Duodenal mucosa (tissue), 2 donors: ENCODE data around the gene GALM.
"Not testable (repeated sequence)": the region's sequence is repeated elsewhere in the genome, so short reads cannot be mapped to it uniquely, and the experiment has no call there.

Experiments used
- H3K27ac ChIP-seq: one replicate; pipeline ENCODE4 v1.7.0; 2013; ENCODE audit warnings: low read depth, low read length
- H3K27me3 ChIP-seq, 2 donors: one replicate each; pipeline ENCODE4 v1.7.0; 2013; ENCODE audit warnings: low read length in 2 of 2, control low read depth in 1 of 2; ENCODE audit not compliant: insufficient read depth in 2 of 2, control insufficient read depth in 1 of 2
- H3K36me3 ChIP-seq, 2 donors: one replicate each; pipeline ENCODE4 v1.7.0; 2013; ENCODE audit warnings: low read length in 2 of 2, control low read depth in 1 of 2; ENCODE audit not compliant: insufficient read depth in 2 of 2, control insufficient read depth in 1 of 2
- H3K4me1 ChIP-seq, 2 donors: one replicate each; pipeline ENCODE4 v1.7.0; 2013; ENCODE audit warnings: low read length in 2 of 2, control low read depth in 1 of 2; ENCODE audit not compliant: insufficient read depth in 2 of 2, control insufficient read depth in 1 of 2
- H3K4me3 ChIP-seq, 2 donors: one replicate each; pipeline ENCODE4 v1.7.0; 2013; ENCODE audit warnings: low read length in 2 of 2, low read depth in 1 of 2
- H3K9ac ChIP-seq, 2 donors: one replicate each; pipeline ENCODE4 v1.7.0; 2013; ENCODE audit warnings: low read length in 2 of 2, low read depth in 1 of 2
- H3K9me3 ChIP-seq, 2 donors: one replicate each; pipeline ENCODE4 v1.7.0; 2013; ENCODE audit warnings: low read length in 2 of 2, control low read depth in 1 of 2; ENCODE audit not compliant: control insufficient read depth in 1 of 2

GALM gene

DNA sequence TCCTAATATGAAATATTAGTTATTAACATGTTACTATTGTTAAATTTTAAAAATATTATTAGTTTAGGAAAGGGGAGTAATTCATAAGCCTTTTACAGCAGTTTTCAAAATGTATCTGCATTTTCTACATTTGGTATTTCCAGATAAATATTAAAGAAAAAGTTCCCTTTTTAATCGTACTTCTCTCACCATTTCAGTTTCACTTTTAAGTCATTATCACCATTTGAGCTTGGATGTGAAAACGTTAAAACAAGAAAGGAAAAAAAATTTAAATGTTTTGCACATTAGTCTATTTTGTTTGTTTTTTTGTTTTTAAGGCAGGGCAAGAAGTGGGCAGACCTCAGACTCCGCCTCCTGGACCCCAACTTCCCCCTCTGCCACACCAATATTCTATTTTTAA is 88.6 kb downstream of the GALM start:
- H3K27me3 ChIP-seq, result no peaks in the 10 kb centered on the region
- H3K4me1 ChIP-seq, result peaks cover 9 to 12% of the 10 kb centered on the region in 2 donors
- no peak overlapping the region for H3K27ac ChIP-seq
- H3K9ac ChIP-seq, result peak overlapping the region in 1 of 2 donors; percentile 47
- peak overlapping the region; percentile 40 to 62 for H3K4me3 ChIP-seq
- no peaks in the 10 kb centered on the region for H3K36me3 ChIP-seq
- H3K9me3 ChIP-seq, result peaks cover 0 to 2% of the 10 kb centered on the region in 2 donors

DNA sequence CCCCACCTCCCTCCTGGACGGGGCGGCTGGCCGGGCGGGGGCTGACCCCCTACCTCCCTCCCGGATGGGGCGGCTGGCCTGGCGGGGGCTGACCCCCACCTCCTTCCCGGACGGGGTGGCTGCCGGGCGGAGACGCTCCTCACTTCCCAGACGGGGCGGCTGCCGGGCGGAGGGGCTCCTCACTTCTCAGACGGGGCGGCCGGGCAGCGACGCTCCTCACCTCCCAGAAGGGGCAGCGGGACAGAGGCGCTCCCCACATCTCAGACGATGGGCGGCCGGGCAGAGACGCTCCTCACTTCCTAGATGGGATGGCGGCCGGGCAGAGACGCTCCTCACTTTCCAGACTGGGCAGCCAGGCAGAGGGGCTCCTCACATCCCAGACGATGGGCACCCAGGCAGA is 90.0 kb downstream of the GALM start:
- H3K4me1 ChIP-seq, result peaks cover 7 to 12% of the 10 kb centered on the region in 2 donors
- H3K36me3 ChIP-seq, H3K4me3 ChIP-seq: not testable (repeated sequence)

DNA sequence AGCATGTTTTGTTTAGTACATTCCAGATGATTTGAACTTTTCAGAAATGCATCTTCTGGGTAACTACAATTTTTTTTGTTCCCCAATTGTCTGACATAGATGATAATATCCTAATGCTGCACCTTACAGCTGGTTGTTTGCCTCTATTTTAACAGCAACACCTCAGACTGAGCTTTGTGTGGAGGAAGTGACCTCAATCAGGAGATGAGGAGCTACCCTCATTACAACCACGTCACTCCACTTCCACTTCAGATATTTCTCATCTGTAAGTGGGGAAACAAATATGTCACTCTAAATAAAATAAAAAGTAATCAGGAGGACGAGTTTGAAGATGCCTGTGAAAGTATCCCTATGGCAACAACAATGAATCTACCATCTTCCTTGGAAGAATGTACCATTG is 97.3 kb downstream of the GALM start:
- H3K9me3 ChIP-seq, result no peaks in the 10 kb centered on the region
- H3K27ac ChIP-seq, result no peak overlapping the region
- no peak overlapping the region for H3K9ac ChIP-seq
- no peaks in the 10 kb centered on the region for H3K4me1 ChIP-seq
- no peaks in the 10 kb centered on the region for H3K27me3 ChIP-seq
- no peaks in the 10 kb centered on the region for H3K36me3 ChIP-seq
- no peak overlapping the region for H3K4me3 ChIP-seq

More for the DNA sequence above, 90.0 kb downstream of the GALM start:
- H3K9ac ChIP-seq, H3K27me3 ChIP-seq, H3K27ac ChIP-seq, H3K9me3 ChIP-seq: not testable (repeated sequence)

DNA sequence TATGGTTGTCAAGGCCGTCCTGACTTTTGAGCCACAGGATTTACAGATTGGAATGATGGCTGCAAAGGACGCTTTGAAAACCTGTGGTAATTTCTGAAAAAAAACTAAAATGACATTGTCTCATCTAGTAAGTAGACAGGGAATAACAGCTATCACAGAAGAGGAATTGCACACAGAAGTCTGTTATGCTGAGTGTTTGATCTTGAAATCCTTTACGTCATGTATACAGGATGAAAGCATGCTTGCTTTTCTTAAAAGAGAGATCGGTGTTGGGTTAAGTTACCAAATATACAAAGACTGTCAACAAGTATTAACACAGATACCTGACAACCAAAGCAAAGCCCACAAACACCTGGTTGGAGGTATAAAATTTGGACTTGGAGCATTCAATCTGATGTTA is 97.8 kb downstream of the GALM start:
- Histone ChIP-seq H3K27me3 (no peaks in the 10 kb centered on the region), H3K27ac (no peak overlapping the region), H3K36me3 (no peaks in the 10 kb centered on the region), H3K9me3 (no peaks in the 10 kb centered on the region), H3K4me1 (no peaks in the 10 kb centered on the region), H3K9ac (no peak overlapping the region), H3K4me3 (no peak overlapping the region)

DNA sequence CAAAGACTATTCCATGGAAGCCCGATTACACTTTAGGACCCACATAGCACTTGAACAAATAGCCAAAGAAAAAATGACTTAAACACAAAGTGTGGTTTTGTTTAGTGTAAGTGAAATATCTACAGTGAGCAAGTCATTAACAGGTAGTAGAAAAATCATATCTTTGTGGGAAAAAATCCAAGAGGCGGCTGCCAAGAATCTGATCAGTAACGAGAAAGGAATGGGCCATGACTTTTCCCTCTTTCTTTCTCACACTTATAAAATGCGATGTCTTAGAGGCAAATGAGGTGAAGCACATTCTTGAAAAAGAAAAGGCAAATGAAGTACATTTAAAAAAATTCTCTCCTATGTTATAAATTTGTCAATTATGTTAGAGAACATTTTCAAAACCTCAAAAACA is 99.2 kb downstream of the GALM start:
- Histone ChIP-seq H3K27ac (no peak overlapping the region), H3K9ac (no peak overlapping the region), H3K4me1 (no peaks in the 10 kb centered on the region), H3K27me3 (no peaks in the 10 kb centered on the region), H3K4me3 (no peak overlapping the region), H3K36me3 (no peaks in the 10 kb centered on the region), H3K9me3 (no peaks in the 10 kb centered on the region)

DNA sequence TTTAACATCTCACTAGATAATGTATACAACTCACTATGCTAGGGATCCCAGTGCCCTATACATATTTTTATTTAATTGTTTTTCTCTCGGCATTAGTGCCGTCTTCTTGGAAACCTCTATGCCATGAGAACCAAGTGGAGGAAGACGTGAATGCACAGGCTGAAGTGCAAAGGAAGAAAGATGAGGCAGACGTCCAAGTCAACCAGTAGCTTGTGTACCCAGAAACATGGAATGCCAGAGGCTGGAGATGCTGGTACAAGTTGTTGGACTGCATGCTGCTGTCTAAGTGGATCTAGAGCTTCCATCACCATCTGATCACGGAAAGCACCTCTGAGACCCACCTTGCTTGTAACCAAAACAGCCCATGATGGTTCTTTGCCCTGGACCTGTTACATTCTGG is 99.6 kb downstream of the GALM start:
- H3K9me3 ChIP-seq, result no peaks in the 10 kb centered on the region
- H3K4me1 ChIP-seq, result no peaks in the 10 kb centered on the region
- H3K9ac ChIP-seq, result no peak overlapping the region
- H3K36me3 ChIP-seq, result no peaks in the 10 kb centered on the region
- no peak overlapping the region for H3K4me3 ChIP-seq
- no peaks in the 10 kb centered on the region for H3K27me3 ChIP-seq
- no peak overlapping the region for H3K27ac ChIP-seq

DNA sequence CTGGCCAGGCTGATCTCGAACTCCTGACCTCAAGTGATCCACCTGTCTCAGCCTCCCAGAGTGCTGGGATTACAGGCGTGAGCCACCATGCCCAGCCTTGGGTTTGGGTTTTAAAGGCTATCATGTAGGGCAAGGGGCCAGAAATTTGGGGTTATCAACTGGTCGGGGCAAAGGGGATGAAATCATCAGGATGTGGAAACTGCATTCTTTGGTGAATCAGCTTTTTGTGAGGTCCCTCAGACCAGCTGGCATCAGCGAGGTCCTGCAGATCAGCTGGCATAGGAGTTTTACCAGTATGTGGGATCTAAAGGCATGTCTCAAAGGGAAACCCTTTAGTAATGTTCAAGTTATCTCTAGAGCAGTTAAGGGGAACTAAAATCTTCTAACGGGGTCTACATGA is 105.7 kb downstream of the GALM start:
- Histone ChIP-seq H3K4me3 (no peak overlapping the region), H3K4me1 (peaks cover 5 to 7% of the 10 kb centered on the region in 2 donors), H3K9ac (no peak overlapping the region)

DNA sequence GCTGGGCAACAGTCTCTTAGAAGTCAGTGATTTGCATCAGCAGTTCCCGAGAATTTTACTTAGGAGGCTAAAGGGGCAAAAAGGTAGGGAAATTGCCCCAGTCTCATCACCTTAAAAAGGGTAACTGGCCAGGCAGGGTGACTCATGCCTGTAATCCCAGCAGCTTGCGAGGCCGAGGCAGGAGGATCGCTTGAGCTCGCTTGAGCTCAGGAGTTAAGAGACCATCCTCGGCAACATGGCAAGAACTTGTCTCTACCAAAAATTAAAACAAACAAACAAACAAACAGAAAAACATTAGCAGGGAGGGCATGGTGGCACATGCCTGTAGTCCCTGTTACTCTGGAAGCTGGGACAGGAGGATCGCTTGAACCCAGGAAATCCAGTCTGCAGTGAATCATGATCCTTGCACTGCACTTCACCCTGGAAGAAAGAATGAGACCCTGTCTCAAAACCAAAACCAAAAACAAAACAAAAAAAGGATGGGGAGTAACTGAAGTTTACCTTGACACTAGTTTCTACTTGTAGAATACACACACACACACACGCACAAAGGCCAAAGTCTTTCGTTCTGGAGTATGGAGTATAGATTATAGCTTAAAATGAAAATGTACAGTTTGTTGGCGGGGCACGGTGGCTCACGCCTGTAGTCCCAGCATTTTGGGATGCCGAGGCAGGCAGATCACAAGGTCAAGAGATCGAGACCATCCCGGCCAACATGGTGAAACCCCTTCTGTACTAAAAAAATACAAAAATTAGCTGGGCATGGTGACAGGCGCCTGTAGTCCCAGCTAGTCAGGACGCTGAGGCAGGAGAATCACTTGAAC is 109.4 kb downstream of the GALM start:
- Histone ChIP-seq H3K9me3 (no peaks in the 10 kb centered on the region), H3K36me3 (no peaks in the 10 kb centered on the region)

More for the DNA sequence above, 105.7 kb downstream of the GALM start:
- Histone ChIP-seq H3K36me3 (no peaks in the 10 kb centered on the region), H3K9me3 (no peaks in the 10 kb centered on the region), H3K27ac (no peak overlapping the region), H3K27me3 (no peaks in the 10 kb centered on the region)

DNA sequence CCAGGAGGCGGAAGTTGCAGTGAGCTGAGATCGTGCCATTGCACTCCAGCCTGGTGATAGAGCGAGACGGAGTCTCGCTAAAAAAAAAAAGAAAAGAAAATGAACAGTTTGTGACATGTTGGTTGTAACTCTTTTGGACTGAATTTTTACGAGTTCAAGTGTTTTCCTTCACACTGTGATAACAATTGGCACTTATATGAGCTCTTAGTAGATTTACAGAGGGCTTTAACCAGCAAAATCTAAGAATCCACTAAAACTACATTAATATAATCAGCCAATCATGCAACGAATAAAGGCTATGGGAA is 110.0 kb downstream of the GALM start:
- no peaks in the 10 kb centered on the region for H3K36me3 ChIP-seq
- no peak overlapping the region for H3K27ac ChIP-seq

More for the DNA sequence above, 109.4 kb downstream of the GALM start:
- H3K9ac ChIP-seq, result no peak overlapping the region
- H3K27ac ChIP-seq, result no peak overlapping the region
- peaks cover 10 to 13% of the 10 kb centered on the region in 2 donors for H3K4me1 ChIP-seq
- H3K27me3 ChIP-seq, result no peaks in the 10 kb centered on the region
- no peak overlapping the region for H3K4me3 ChIP-seq

DNA sequence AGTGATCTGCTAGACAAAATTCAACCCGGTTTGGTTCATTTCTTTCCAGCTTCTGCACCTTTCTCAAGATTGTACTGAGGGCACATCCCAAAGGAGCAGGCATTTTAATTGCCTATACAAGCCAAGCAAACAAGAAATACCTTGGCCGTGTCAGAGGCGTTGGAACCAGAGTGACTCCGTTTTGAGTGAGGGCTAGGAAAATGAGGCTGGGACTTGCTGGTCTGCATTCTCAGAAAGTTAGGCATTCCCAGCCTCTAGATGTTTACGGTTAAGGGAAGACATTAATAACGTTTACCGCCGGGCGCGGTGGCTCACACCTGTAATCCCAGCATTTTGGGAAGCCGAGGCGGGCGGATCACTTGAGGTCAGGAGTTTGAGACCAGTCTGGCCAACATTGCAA is 110.6 kb downstream of the GALM start:
- Histone ChIP-seq H3K4me1 (peaks cover 10 to 13% of the 10 kb centered on the region in 2 donors), H3K36me3 (peaks cover 5% of the 10 kb centered on the region in 2 donors), H3K9ac (no peak overlapping the region), H3K9me3 (no peaks in the 10 kb centered on the region), H3K27ac (no peak overlapping the region), H3K27me3 (no peaks in the 10 kb centered on the region), H3K4me3 (no peak overlapping the region)

More for the DNA sequence above, 110.0 kb downstream of the GALM start:
- Histone ChIP-seq H3K9me3 (no peaks in the 10 kb centered on the region), H3K4me1 (peaks cover 10 to 13% of the 10 kb centered on the region in 2 donors), H3K9ac (no peak overlapping the region), H3K4me3 (no peak overlapping the region), H3K27me3 (no peaks in the 10 kb centered on the region)
